ENCODE results near the gene MAFB. TPM values are rescaled to one million over a fixed set of nuclear protein-coding genes. Genes with fewer than 3 reads are reported as not detected.

MAFB gene
- total and polyA plus RNA-seq, 9 of the 15 experiments (the other 6 are each of a cell fraction or from before 2014, with no cell fraction given) = 0.04 TPM; not detected in 8

- Histone ChIP-seq H3K4me1 (replicated peaks in 1 of 2; ENCODE audit: control insufficient read depth in 2 of 2, insufficient read depth in 2 of 2, low read length in 2 of 2) (no peaks in the 10 kb centered on the region), H3K79me2 (ENCODE audit: control insufficient read depth, insufficient read depth, low read length) (no peaks in the 10 kb centered on the region), H3K9ac (ENCODE audit: insufficient read depth in 1 of 2, low read depth in 2 of 2, low read length in 2 of 2) (no peak overlapping the region), H3K27ac (ENCODE audit: extremely low read depth, low read depth, low read length) (no peak overlapping the region), H3K9me1 (ENCODE audit: control insufficient read depth, insufficient read depth, low read length) (no peaks in the 10 kb centered on the region), H3K9me3 (replicated peaks; ENCODE audit: control insufficient read depth, insufficient read depth, low read depth, low read length) (no peaks in the 10 kb centered on the region), H4K20me1 (replicated peaks; ENCODE audit: control insufficient read depth, insufficient read depth, low read length) (no peaks in the 10 kb centered on the region), H3K4me2 (ENCODE audit: insufficient read depth, low read length) (no peak overlapping the region), H3K27me3 (ENCODE audit: control insufficient read depth in 2 of 2, insufficient read depth in 2 of 2, low read length in 2 of 2) (peaks cover 9 to 14% of the 10 kb centered on the region in 2 experiments), H3K4me3 (no peak overlapping the region), H2AFZ (ENCODE audit: low read depth, low read length) (no peak overlapping the region), H3K36me3 (ENCODE audit: control insufficient read depth, insufficient read depth, low read length) (no peaks in the 10 kb centered on the region)
- BruUV-seq (replicated peaks) = no TSS peak
- POLR2A ChIA-PET = interaction anchor here (0.6 to 1.3 kb wide), 3 partner anchors 10 to 285 kb away, joined by 3 to 5 read pairs (median 3); no protein-coding TSS in a partner anchor
- in situ Hi-C loops (cut with MboI) (no loop called here), intact Hi-C loops (cut with micrococcal nuclease) (no loop called here)
- ATAC-seq (peak; percentile 73), FAIRE-seq (no peak), DNase-seq (ENCODE audit: extremely low read depth in 1 of 4, low spot score in 3 of 4) (no peak)
- CTCF ChIA-PET (ENCODE audit: low intra/inter-chr PET ratio) = interaction anchor here (0.5 kb wide), 1 partner anchor 10 kb away, joined by 3 read pairs; no protein-coding TSS in a partner anchor
- 3% methylated on average over 3 of the region's 3 CpGs for WGBS (ENCODE audit: insufficient coverage, low coverage, missing lambda C conversion rate)
- TF ChIP-seq, protein P1, sequence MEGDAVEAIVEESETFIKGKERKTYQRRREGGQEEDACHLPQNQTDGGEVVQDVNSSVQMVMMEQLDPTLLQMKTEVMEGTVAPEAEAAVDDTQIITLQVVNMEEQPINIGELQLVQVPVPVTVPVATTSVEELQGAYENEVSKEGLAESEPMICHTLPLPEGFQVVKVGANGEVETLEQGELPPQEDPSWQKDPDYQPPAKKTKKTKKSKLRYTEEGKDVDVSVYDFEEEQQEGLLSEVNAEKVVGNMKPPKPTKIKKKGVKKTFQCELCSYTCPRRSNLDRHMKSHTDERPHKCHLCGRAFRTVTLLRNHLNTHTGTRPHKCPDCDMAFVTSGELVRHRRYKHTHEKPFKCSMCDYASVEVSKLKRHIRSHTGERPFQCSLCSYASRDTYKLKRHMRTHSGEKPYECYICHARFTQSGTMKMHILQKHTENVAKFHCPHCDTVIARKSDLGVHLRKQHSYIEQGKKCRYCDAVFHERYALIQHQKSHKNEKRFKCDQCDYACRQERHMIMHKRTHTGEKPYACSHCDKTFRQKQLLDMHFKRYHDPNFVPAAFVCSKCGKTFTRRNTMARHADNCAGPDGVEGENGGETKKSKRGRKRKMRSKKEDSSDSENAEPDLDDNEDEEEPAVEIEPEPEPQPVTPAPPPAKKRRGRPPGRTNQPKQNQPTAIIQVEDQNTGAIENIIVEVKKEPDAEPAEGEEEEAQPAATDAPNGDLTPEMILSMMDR (IDR thresholded peaks at IDR 0.05 in 2 of 3, conservative IDR thresholded peaks at IDR 0.05 in 1 of 3; ENCODE audit: insufficient read depth in 2 of 3, low read depth in 1 of 3, low read length in 3 of 3) = peak in 1 of 3 experiments; percentile 54; a peak in 2 of 6 replicates
- TF ChIP-seq PCBP2 (IDR thresholded peaks at IDR 0.05; ENCODE audit: low read depth, low read length, poor library complexity, severe bottlenecking) = no peak
Measured at GRCh38 chr20:40706977-40707582, 18.0 kb upstream of the MAFB start.
